CD4-positive, alpha-beta T cell treated with Interleukin-1 beta for 1 hour (primary cell): ENCODE measurements around the gene STAMBP.

ENCODE experiments used
- DNase-seq, 2 donors: peaks; one replicate each; pipeline ENCODE4 v3.0.0-alpha.2; 2020 to 2022

STAMBP gene

DNA sequence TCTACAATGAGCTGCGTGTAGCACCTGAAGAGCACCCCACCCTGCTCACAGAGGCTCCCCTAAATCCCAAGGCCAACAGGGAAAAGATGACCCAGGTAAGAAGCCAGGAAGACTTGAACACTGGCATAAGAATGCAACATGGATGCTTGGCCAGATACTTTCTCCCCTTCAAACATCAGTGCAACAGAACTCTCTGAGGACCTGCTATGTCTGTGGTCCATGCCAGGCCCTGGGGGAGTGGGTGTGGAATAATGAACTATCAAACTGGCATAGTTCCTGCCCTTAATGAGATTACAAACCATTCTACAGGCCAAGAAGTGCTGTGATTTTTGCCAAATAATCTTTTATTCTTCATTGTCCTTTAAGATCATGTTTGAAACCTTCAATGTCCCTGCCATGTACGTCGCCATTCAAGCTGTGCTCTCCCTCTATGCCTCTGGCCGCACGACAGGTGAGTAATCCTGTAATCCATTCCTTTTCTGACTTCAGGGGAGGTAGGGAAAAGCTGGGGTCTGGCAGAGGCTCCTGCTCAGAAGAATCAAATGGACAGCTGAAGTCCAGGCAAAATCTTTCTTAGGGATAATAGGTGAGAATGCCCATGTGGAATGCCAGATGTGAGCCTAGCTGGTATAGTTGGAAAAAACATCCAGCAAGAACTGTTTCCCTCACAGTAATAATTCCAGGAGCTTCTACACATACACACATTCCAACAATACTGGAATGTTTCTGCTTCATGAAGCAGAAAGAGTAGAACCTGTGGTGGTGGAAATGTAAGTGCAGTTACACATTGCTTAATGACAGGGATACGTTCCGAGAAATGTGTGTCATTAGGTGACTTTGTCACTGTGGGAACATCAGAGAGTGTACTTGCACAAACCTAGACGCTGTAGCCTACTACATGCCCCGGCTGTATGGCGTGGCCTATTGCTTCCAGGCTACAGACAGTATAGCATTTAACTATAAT lies 80.2 kb downstream of the STAMBP start:
- no peak for DNase-seq

DNA sequence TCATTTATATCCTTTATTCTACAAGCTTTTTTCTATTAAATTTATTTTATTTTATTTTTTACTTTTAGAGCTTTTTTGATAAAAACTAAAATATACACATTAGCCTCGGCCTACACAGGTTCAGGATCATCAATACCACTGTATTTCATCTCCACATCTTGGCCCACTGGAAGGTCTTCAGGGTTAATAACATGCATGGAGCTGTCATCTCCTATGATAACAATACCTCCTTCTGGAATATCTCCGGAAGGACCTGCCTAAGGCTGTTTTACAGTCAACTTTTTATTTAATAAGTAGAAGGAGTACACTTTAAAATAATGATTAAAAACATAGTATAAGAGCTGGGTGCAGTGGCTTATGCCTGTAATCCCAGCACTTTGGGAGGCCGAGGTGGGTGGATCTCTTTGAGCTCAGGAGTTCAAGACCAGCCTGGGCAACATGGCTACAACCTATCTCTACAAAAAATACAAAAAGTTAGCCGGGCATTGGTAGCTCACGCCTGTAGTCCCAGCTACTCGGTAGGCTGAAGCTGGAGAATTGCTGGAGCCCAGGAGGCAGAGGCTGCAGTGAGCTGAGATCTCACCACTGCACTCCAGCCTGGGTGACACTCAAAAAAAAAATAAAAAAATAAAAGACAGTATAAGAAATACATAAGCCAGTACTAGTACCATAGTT lies 82.2 kb downstream of the STAMBP start:
- no peak for DNase-seq

GRCh38 chr2:73911548-73912208 lies 82.9 kb downstream of the STAMBP start:
- no peak for DNase-seq

GRCh38 chr2:73913414-73914054 lies 84.8 kb downstream of the STAMBP start:
- DNase-seq, result no peak

GRCh38 chr2:73914667-73915066 lies 85.9 kb downstream of the STAMBP start:
- no peak for DNase-seq

GRCh38 chr2:73915437-73915993 lies 86.8 kb downstream of the STAMBP start:
- no peak for DNase-seq

DNA sequence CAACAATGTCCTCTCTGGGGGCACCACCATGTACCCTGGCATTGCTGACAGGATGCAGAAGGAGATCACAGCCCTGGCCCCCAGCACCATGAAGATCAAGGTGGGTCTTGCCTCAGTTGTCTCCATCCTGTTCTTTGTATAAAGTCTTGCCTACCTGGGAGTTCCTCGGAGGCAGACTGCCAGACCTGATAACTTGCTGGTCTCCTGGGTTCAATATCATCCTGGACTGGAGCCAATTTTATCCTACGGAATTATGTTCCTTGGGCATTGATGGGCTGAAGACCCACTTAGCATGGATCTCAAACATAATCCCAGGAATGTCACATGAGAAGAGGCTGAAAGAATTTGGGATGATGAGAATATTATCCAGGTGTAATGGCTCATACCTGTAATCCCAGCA lies 87.9 kb downstream of the STAMBP start:
- DNase-seq, result no peak

GRCh38 chr2:73917296-73917695 lies 88.5 kb downstream of the STAMBP start:
- no peak for DNase-seq

- no peak for DNase-seq
These were observed 89.0 kb downstream of the STAMBP start for GRCh38 chr2:73917696-73918207.

DNA sequence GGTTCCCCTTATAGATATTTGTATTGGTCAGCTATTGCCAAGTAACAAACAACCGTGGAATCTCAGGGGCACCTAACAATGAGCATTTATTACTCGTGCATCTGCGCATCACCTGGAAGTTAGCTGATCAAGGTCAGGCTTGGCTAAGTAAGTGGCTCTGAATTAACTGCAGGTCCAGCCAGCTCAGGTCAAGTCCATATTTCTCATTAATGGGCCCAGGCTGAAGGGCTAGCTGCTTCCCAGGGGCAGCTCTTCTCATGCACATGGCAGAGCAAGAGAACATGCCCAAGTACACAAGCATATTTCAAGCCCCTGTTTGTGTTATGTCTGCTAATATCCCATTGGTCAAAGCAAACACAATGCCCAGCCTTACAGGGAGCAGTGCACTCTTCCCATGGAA lies 90.1 kb downstream of the STAMBP start:
- DNase-seq, result no peak

DNA sequence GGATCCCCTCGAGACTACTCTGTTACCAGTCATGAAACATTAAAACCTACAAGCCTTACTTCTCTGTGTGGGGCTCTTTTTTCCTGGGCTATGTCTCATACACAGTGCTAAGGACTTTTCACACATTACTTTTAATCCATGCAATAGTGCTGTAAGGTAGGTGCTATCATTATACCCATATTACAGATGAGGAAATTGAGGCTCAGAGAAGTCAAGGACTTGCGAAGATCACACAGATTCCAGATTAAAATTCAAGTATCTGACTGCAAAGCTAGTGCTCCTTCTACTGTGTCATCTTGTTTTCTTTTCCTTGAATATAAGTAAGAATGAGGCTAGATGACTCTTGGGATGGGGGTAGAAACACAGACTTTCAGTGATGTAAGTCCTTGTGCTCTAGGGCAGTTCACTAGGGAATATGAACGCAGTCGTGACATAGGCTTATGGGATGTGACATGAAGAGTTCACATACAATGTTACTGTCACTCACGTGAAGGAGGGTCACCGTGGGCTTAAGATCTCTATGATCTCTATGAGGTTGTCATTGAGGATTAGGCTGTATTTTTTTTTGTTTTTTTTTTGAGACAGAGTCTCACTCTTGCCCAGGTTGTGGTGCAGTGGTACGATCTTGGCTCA lies 91.0 kb downstream of the STAMBP start:
- no peak for DNase-seq

- DNase-seq, result peak; percentile 36
These were observed 92.1 kb downstream of the STAMBP start for GRCh38 chr2:73920577-73921545.

GRCh38 chr2:73921581-73921980 lies 92.8 kb downstream of the STAMBP start:
- DNase-seq, result no peak

GRCh38 chr2:73922681-73923080 lies 93.9 kb downstream of the STAMBP start:
- DNase-seq, result no peak
